GM08714 (cell line): Measurements from ENCODE around the gene NRXN3.

Experiments
- H3K4me3 ChIP-seq: fragments of 200-500 bp; sonication (Bioruptor generic); 2 replicates; pipeline ENCODE4 v1.5.1; 2014; ENCODE audit warnings: mild to moderate bottlenecking, low read length, inconsistent platforms
- ZNF274 ChIP-seq: IDR thresholded peaks from 2 replicates; pipeline ENCODE4 v1.6.1; 2012; ENCODE audit warnings: mild to moderate bottlenecking, low read depth, low read length

The NRXN3 gene

DNA sequence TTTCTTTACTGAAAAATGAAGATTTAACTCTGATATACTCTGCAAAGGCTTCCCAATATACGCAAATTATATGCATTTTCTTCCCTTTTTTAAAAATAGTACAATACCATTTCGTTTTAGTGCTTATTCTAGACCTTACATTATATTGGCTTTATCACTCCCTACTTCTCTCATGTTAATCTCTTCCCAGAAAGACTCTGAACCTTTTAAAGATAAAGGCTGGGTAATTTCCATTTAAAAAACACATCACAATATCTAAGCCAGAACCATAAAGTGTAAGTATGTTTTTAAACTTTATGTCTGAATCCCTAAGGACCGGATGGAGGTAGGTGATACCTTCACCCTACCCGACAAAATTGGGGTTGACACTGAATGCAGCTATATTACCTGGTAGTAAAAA, 1720.4 kb downstream of the NRXN3 start:
- no peak for TF ChIP-seq ZNF274
- no peak overlapping the region for H3K4me3 ChIP-seq

GRCh38 chr14:79896009-79896408, 1725.8 kb downstream of the NRXN3 start:
- TF ChIP-seq ZNF274: no peak
- no peak overlapping the region for H3K4me3 ChIP-seq

DNA sequence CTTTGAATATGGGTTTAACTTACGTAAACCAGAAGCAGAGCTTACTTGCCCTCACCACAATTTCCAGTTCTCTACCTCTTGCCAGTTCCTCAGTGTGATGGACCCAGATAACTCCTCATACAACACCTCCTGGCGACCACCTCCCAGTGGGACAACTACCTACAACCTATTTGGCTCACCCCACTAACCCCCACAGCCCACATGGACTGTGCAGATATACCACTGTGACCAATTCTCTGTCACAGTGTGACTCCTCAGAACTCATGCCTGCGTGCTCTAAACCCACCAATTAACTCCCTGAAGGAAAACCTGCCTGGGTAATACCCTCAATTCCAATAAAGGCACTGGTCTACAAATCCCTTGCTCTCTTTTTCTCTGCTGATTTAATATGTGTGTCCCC, 1729.4 kb downstream of the NRXN3 start:
- H3K4me3 ChIP-seq: no peak overlapping the region

DNA sequence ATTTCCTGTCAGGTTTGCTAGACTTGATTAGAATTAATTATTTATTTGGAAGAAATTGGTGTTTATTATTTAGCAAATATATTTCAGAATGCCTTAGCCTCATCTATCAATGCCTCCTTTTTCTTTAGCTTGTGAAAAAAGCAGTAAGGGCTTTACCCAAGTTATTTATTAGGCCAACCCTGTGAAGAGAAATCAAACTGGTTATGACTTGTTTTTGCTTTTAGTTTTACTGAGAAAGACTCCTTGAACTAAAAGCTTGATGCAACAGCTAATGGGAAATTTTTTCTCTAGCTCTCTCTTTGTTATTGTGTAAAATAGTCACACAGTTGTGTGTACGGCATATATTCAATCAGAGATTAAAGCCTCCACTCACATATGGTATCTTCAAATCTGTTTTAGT, 1734.3 kb downstream of the NRXN3 start:
- TF ChIP-seq ZNF274: no peak
- no peak overlapping the region for H3K4me3 ChIP-seq

More for the DNA sequence above, 1729.4 kb downstream of the NRXN3 start:
- no peak for TF ChIP-seq ZNF274

DNA sequence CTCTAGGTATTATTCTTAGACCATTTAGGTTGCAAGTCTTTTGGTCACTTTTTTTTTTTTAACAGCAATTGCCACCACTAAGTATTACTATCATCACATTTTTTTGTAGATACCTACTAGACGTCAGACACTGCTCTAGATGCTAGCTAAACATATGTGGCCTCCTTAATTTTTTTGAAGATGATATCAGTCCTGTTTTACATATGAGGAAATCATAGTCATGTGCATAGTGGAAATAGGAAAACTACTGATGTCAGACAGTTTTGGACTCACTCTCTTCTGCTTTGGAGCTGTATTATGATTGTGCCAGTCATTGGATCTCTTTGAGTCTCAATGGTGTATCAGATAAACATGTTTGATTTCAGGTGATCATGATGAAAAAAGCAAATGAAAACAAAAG, 1736.8 kb downstream of the NRXN3 start:
- H3K4me3 ChIP-seq: no peak overlapping the region
- no peak for TF ChIP-seq ZNF274

DNA sequence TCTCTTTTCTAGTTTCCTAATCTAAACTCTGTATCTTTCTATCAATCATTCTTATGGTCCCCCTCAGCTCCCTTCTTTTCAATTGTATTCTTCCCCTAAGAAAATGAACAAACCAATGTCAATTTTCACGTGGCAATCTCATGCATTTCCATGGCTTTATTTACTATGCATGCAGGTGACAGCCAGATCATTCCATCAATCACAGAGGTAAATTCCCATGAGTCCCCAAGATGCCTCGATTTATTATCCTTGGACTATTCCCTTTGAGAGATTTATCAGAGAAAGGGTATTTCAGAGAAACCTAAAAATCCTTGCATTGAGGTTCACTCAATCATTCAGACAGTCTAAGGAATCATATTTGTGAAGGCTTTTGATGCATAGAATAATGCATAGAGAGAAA, 1739.9 kb downstream of the NRXN3 start:
- no peak overlapping the region for H3K4me3 ChIP-seq
- TF ChIP-seq ZNF274: no peak

GRCh38 chr14:79911744-79912143, 1741.6 kb downstream of the NRXN3 start:
- TF ChIP-seq ZNF274: no peak
- no peak overlapping the region for H3K4me3 ChIP-seq

DNA sequence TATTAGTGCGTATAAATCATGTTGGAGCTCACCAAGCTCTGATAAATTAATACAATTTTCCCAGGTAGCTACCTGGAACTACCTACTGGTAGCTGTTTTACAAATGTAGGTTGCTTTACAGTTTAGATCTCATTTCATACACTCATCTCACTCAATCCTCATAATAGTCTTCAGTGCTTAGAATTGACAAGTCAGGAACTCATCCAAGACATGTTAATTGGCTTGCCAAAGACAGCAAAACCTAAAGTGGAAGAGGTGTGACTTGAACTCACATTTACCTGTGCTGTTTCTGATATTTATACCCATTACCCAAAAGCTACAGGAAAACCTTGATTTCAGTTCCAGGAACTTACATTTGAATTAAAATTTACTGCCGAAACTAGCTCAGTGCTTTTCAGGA, 1744.4 kb downstream of the NRXN3 start:
- no peak for TF ChIP-seq ZNF274
- H3K4me3 ChIP-seq: no peak overlapping the region

- H3K4me3 ChIP-seq: no peak overlapping the region
- TF ChIP-seq ZNF274: no peak
Observed at GRCh38 chr14:79915406-79915805, 1745.2 kb downstream of the NRXN3 start.

DNA sequence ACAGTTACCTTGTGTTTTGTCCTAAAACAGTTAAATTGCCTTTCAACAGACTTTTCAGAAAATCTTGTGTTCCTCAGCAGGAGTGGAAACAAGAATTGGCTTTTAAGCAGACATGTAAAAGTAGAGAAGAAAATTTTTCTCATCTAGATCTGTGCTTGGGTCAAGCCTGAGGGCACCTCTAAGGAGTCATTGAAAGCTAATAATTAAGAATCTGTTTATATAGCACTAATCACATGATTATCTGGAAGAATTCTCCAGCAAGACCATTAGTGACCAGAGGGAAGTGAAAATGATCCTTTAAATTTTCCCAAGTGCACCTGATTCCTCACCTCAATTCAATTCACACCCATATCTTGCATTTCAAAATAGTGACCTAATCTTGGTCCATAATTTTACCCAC, 1746.1 kb downstream of the NRXN3 start:
- no peak overlapping the region for H3K4me3 ChIP-seq
- TF ChIP-seq ZNF274: no peak

- no peak for TF ChIP-seq ZNF274
Observed at GRCh38 chr14:79916892-79917291, 1746.7 kb downstream of the NRXN3 start.

More at GRCh38 chr14:79916892-79917291, 1746.7 kb downstream of the NRXN3 start:
- H3K4me3 ChIP-seq: no peak overlapping the region
